Gastrocnemius medialis (tissue), 4 donors: ENCODE data around the gene SPATA31D3.

ENCODE experiments used
- POLR2A ChIP-seq, 2 donors: fragments of 450-650 bp; IDR thresholded peaks; one replicate each; pipeline ENCODE4 v1.6.1; 2017; ENCODE audit warnings: antibody characterized with exemption in 2 of 2, mild to moderate bottlenecking in 2 of 2, moderate library complexity in 2 of 2
- TF ChIP-seq, protein P1 (sequence below), 5 experiments: fragments of 450-650 bp in 3 of 5; fragments of 200-600 bp in 2 of 5; sonication (generic) in 2 of 5; IDR thresholded peaks in 4 of 5; conservative IDR thresholded peaks in 1 of 5; 1 replicate in 4 of 5; 2 replicates in 1 of 5; pipeline ENCODE4 v1.5.1; 2016 to 2019; ENCODE audit warnings: antibody characterized with exemption in 5 of 5, mild to moderate bottlenecking in 3 of 5, moderate library complexity in 3 of 5

- TF ChIP-seq, protein P1, sequence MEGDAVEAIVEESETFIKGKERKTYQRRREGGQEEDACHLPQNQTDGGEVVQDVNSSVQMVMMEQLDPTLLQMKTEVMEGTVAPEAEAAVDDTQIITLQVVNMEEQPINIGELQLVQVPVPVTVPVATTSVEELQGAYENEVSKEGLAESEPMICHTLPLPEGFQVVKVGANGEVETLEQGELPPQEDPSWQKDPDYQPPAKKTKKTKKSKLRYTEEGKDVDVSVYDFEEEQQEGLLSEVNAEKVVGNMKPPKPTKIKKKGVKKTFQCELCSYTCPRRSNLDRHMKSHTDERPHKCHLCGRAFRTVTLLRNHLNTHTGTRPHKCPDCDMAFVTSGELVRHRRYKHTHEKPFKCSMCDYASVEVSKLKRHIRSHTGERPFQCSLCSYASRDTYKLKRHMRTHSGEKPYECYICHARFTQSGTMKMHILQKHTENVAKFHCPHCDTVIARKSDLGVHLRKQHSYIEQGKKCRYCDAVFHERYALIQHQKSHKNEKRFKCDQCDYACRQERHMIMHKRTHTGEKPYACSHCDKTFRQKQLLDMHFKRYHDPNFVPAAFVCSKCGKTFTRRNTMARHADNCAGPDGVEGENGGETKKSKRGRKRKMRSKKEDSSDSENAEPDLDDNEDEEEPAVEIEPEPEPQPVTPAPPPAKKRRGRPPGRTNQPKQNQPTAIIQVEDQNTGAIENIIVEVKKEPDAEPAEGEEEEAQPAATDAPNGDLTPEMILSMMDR (IDR thresholded peaks at IDR 0.05 in 4 of 5, conservative IDR thresholded peaks at IDR 0.05 in 1 of 5): no peak
- no peak for TF ChIP-seq POLR2A (IDR thresholded peaks at IDR 0.05)
These were observed 38.6 kb downstream of the SPATA31D3 start for GRCh38 chr9:81981883-81982282.
